Measurements from ENCODE around the gene KCNMB1. TPM values are rescaled to one million over a fixed set of nuclear protein-coding genes. Genes with fewer than 3 reads are reported as not detected.

Gene KCNMB1
- total RNA-seq, 6 experiments from 2014 or later: not detected

DNA sequence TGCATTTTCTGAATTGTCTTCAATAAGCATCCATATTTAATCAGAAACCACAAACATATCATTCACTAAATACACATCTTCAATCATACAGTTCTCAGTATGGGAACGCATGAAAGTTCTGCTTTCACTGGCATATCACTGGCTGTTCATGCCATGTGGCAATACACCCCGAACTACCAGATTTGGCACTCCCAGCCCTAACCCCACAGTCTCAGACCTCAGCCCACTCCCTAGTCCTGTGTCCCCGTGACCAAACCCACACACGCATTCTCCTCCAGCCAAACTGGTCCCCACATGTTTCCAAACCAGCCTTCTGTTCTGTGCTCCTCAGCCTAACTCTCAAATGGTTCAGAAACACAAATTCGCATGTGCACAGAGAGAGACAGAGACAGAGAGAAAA lies 20.6 kb downstream of the KCNMB1 start:
- Mint-ChIP-seq H3K4me3 (no peak overlapping the region), H3K27me3 (ENCODE audit: insufficient read depth) (peaks cover 11% of the 10 kb centered on the region), H3K36me3 (ENCODE audit: low read depth) (no peaks in the 10 kb centered on the region), H3K4me1 (ENCODE audit: low read depth) (no peaks in the 10 kb centered on the region), H3K9me3 (peaks cover 5% of the 10 kb centered on the region), H3K27ac (no peak overlapping the region)
- no peak for TF ChIP-seq CTCF (IDR thresholded peaks at IDR 0.05)
- DNase-seq: no peak

DNA sequence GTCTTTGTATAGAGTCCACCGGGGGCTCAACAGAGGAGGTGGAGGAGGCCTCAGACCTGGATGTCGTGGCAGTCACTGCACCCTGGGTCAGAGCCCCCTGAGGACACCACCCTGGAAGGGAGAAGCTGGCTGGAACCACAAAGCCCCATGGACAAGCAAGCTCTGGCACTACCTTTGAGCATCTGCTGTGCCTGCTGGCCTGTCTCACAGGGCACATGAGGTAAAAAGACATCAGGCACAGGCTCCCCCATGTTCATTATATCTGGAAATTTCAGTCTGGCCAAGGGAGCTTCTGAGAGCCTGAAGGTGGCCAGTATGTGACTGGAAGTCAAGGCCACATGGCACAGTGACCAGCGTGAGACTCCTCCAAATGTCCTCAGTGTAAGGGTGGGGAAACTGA lies 22.9 kb downstream of the KCNMB1 start:
- Mint-ChIP-seq H3K27me3 (ENCODE audit: insufficient read depth) (peaks cover 8% of the 10 kb centered on the region), H3K27ac (no peak overlapping the region), H3K4me1 (ENCODE audit: low read depth) (no peaks in the 10 kb centered on the region), H3K36me3 (ENCODE audit: low read depth) (no peaks in the 10 kb centered on the region), H3K4me3 (no peak overlapping the region), H3K9me3 (peaks cover 5% of the 10 kb centered on the region)
- no peak for TF ChIP-seq CTCF (IDR thresholded peaks at IDR 0.05)
- no peak for DNase-seq

DNA sequence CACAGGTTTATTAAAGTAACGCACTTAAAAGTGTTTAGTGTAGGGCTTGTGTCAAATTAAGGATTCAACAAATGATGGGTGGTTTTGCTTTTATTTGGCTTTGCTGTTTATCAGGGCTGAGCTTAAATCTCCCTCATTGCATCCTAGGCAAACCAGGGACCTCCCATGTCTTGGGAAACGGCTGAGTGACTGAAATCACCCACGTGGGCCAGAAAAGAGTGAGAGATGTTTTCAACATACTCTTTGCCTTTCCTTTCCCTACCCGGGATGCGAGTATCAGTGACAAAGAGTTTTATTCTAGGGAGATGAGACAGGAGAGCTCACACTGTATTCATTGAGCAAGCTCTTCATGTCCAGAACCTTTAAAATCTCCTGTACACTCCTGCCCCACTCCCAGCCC lies 23.3 kb downstream of the KCNMB1 start:
- no peak overlapping the region for H3K4me3 Mint-ChIP-seq
- no peaks in the 10 kb centered on the region for H3K4me1 Mint-ChIP-seq (ENCODE audit: low read depth)
- no peak for TF ChIP-seq CTCF (IDR thresholded peaks at IDR 0.05)
- no peak for DNase-seq
- no peaks in the 10 kb centered on the region for H3K36me3 Mint-ChIP-seq (ENCODE audit: low read depth)
- peaks cover 5% of the 10 kb centered on the region for H3K27me3 Mint-ChIP-seq (ENCODE audit: insufficient read depth)
- H3K27ac Mint-ChIP-seq: no peak overlapping the region
- H3K9me3 Mint-ChIP-seq: peaks cover 5% of the 10 kb centered on the region

GRCh38 chr5:170365011-170365410 lies 24.2 kb downstream of the KCNMB1 start:
- Mint-ChIP-seq H3K27me3 (ENCODE audit: insufficient read depth) (peaks cover 5% of the 10 kb centered on the region), H3K4me3 (no peak overlapping the region), H3K9me3 (peaks cover 5% of the 10 kb centered on the region; the same call in 1 of the 2 replicates), H3K36me3 (ENCODE audit: low read depth) (no peaks in the 10 kb centered on the region), H3K4me1 (ENCODE audit: low read depth) (no peaks in the 10 kb centered on the region), H3K27ac (no peak overlapping the region)
- DNase-seq: no peak
- no peak for TF ChIP-seq CTCF (IDR thresholded peaks at IDR 0.05)

DNA sequence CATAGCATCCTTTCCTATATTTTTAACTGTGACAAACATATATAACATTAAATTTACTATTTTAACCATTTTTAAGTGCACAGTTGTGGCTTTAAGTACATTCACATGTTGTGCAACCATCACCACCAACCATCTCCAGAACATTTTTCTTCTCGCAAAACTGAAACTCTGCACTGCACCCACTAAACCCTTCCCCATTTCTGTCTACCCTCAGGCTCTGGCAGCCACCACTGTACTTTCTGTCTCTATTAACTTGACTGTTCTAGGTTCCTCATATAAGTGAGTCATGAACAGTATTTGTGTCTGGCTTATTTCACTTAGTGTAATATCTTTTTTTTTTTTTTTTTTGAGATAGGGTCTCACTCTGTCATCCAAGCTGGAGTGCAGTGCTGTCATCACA lies 25.5 kb downstream of the KCNMB1 start:
- Mint-ChIP-seq H3K27ac (no peak overlapping the region), H3K27me3 (ENCODE audit: insufficient read depth) (peaks cover 6% of the 10 kb centered on the region), H3K4me3 (no peak overlapping the region), H3K36me3 (ENCODE audit: low read depth) (no peaks in the 10 kb centered on the region), H3K9me3 (peaks cover 3% of the 10 kb centered on the region; the same call in 1 of the 2 replicates), H3K4me1 (ENCODE audit: low read depth) (no peaks in the 10 kb centered on the region)
- TF ChIP-seq CTCF (IDR thresholded peaks at IDR 0.05): no peak
- no peak for DNase-seq

DNA sequence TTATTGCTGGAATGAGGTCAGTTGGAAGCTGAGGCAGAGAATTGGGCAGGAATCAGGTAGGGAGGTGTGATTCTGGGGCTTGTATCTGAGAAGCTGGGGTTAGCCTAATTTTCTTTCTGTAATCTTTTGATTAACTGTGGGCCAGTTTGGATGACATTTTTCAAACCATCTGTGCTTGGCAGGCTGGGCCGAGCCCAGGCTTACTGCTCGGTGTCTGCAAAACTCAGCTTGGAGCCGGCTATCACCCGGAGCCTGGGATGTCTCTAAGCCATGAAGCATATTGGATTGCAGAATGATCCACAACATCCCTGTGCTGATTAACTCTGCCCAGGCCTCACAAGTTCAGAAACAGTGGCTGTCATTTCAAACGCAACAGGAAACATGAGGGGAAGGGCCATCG lies 26.5 kb downstream of the KCNMB1 start:
- no peak overlapping the region for H3K27ac Mint-ChIP-seq
- TF ChIP-seq CTCF (IDR thresholded peaks at IDR 0.05): no peak
- no peaks in the 10 kb centered on the region for H3K36me3 Mint-ChIP-seq (ENCODE audit: low read depth)
- H3K9me3 Mint-ChIP-seq: no peaks in the 10 kb centered on the region; the same call in 1 of the 2 replicates
- H3K27me3 Mint-ChIP-seq (ENCODE audit: insufficient read depth): peaks cover 6% of the 10 kb centered on the region
- DNase-seq: no peak
- H3K4me1 Mint-ChIP-seq (ENCODE audit: low read depth): no peaks in the 10 kb centered on the region
- no peak overlapping the region for H3K4me3 Mint-ChIP-seq
